Astrocyte of the cerebellum (primary cell): ENCODE measurements around the gene TMEM101.
"Not testable (repeated sequence)": the region's sequence is repeated elsewhere in the genome, so short reads cannot be mapped to it uniquely, and the experiment has no call there.

Source experiments
- DNase-seq: peaks from one replicate; pipeline ENCODE4 v3.0.0-alpha.2; 2011; ENCODE audit warnings: low read depth
- H3K4me3 ChIP-seq: 2 replicates; pipeline ENCODE4 v1.5.1; 2011; ENCODE audit warnings: mild to moderate bottlenecking, low read depth, low read length, moderate library complexity
- in situ Hi-C: cut with HindIII; loops from 2 replicates; pipeline ENCODE4 v1.10.0; 2017; ENCODE audit warnings: low sequenced_read_pairs
- TF ChIP-seq, protein P1 (sequence below): IDR thresholded peaks from 2 replicates; pipeline ENCODE4 v1.5.1; 2012; ENCODE audit warnings: low read length, low read depth, moderate library complexity, mild to moderate bottlenecking; ENCODE audit errors: missing control alignments

Gene TMEM101

GRCh38 chr17:44024853-44025252 is 10.1 kb upstream of the TMEM101 start:
- TF ChIP-seq, protein P1, sequence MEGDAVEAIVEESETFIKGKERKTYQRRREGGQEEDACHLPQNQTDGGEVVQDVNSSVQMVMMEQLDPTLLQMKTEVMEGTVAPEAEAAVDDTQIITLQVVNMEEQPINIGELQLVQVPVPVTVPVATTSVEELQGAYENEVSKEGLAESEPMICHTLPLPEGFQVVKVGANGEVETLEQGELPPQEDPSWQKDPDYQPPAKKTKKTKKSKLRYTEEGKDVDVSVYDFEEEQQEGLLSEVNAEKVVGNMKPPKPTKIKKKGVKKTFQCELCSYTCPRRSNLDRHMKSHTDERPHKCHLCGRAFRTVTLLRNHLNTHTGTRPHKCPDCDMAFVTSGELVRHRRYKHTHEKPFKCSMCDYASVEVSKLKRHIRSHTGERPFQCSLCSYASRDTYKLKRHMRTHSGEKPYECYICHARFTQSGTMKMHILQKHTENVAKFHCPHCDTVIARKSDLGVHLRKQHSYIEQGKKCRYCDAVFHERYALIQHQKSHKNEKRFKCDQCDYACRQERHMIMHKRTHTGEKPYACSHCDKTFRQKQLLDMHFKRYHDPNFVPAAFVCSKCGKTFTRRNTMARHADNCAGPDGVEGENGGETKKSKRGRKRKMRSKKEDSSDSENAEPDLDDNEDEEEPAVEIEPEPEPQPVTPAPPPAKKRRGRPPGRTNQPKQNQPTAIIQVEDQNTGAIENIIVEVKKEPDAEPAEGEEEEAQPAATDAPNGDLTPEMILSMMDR, result no peak
- H3K4me3 ChIP-seq, result no peak overlapping the region
- in situ Hi-C loops, result no loop called here
- DNase-seq, result no peak

- TF ChIP-seq, protein P1, result no peak
- no peak for DNase-seq
- H3K4me3 ChIP-seq, result no peak overlapping the region
- in situ Hi-C loops, result no loop called here
Measured at GRCh38 chr17:44024271-44024663, 9.5 kb upstream of the TMEM101 start.

DNA sequence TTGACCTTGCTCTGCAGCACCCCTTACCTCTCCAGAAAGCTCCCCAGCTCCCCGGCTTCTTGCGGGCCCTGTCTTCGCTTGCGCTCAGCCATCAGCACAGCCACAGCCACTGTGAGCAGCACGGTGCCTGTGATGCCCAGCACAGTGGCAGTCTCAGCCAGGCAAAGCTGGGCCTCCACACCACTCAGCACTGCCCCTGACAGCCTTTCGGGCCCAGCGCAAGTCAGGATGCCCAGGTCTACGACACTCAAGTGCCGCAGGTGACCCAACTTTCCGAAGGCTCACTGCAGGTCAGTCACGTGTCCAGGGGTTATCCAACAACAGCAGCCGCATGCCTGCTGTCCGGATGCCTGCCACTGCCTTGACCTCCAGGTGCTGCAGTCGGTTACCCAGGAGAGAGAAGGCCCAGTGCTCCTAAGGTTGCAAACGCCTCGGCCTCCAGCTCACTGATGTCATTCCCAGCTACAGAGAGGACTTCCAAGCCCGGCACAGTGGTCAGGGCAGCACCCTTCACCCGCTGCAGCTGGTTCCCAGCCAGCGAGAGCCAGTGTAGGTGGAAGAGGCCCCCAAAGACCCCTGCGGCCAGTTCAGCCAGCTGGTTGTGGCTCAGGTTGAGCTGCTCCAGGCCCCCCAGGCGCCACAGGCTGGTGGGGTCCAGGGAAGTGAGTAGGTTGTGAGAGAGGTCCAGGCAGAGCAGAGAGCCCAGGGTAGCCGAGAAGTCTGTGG is 8.9 kb upstream of the TMEM101 start:
- no peak overlapping the region for H3K4me3 ChIP-seq
- TF ChIP-seq, protein P1, result no peak
- in situ Hi-C loops, result no loop called here
- no peak for DNase-seq

GRCh38 chr17:44022246-44022645 is 7.5 kb upstream of the TMEM101 start:
- no peak for DNase-seq
- H3K4me3 ChIP-seq, result no peak overlapping the region
- TF ChIP-seq, protein P1, result no peak
- in situ Hi-C loops, result no loop called here

GRCh38 chr17:44021227-44021626 is 6.5 kb upstream of the TMEM101 start:
- H3K4me3 ChIP-seq, DNase-seq, in situ Hi-C loops: not testable (repeated sequence)

GRCh38 chr17:44014133-44014436 is 678 bp downstream of the TMEM101 start:
- in situ Hi-C loops, result loop anchor here (5.0 kb wide), 1 partner anchor 87 kb away; no protein-coding TSS in a partner anchor
- no peak for DNase-seq
- TF ChIP-seq, protein P1, result no peak
- peak overlapping the region; percentile 98 for H3K4me3 ChIP-seq

- TF ChIP-seq, protein P1, result no peak
- no peak overlapping the region for H3K4me3 ChIP-seq
- DNase-seq, result no peak
- in situ Hi-C loops, result loop anchor here (5.0 kb wide), 1 partner anchor 86 kb away; no protein-coding TSS in a partner anchor
Measured at GRCh38 chr17:44012874-44013273, 1.9 kb downstream of the TMEM101 start.
